ENCODE data around the gene NLGN4X. TPM values are rescaled to one million over a fixed set of nuclear protein-coding genes. Genes with fewer than 3 reads are reported as not detected.

The NLGN4X gene
- total RNA-seq, 1 experiment from 2014 or later: 1.2 TPM

DNA sequence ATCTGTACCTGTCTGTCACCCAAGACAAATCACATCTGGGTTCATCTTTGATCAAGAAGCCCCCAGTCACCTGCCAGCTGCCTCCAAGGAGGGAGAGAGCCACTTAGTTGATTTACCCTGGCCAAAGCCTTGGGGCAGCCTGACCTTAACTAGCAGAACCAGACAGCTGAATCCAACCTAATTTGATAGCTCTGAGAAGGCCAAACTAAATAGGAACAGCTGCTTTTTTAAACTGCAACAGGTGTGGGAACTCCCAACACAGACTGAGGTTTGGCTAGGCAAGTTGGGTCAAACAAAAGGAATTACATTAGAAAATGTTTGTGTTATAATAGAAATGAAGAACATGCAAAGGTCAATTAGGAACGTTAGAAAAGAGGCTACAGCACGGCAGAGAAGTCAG, 375.7 kb downstream of the NLGN4X start:
- DNase-seq (ENCODE audit: low read depth in 1 of 2, low spot score in 2 of 2): no peak
- H3K4me3 ChIP-seq: no peak overlapping the region
- H3K4me1 ChIP-seq (replicated peaks): no peaks in the 10 kb centered on the region
- H3K27me3 ChIP-seq (replicated peaks): no peaks in the 10 kb centered on the region
- H3K9me3 ChIP-seq (replicated peaks): no peaks in the 10 kb centered on the region
- no peak overlapping the region for H3K27ac ChIP-seq
- no peaks in the 10 kb centered on the region for H3K36me3 ChIP-seq

DNA sequence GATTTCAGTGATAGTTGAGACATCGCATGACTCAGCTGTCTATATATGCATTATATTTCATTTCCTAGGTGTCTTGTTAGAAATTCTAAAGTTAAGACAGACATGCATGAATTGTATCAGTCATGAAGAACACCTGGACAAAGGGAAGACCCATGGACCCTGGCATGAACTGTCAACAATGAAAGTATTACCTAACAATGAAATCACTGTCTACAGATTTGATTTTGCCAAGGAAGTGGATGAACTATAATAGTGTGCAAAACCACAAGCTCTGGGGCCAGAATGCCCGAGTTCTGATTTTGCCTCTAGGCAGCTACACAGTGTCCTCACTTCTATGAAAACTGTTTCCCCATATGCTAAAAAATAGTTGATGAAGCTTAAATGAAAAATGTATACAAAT, 386.1 kb downstream of the NLGN4X start:
- no peaks in the 10 kb centered on the region for H3K27me3 ChIP-seq (replicated peaks)
- DNase-seq (ENCODE audit: low read depth in 1 of 2, low spot score in 2 of 2): no peak
- H3K4me3 ChIP-seq: no peak overlapping the region
- H3K9me3 ChIP-seq (replicated peaks): no peaks in the 10 kb centered on the region
- no peaks in the 10 kb centered on the region for H3K4me1 ChIP-seq (replicated peaks)
- H3K36me3 ChIP-seq: no peaks in the 10 kb centered on the region
- H3K27ac ChIP-seq: no peak overlapping the region
